DOHH2 (cell line): ENCODE data around the gene TOMT.

Source experiments
- CTCF ChIP-seq: fragments of 200-600 bp; sonication (generic); IDR thresholded peaks from one replicate; pipeline ENCODE4 v1.5.1; 2014; ENCODE audit warnings: antibody characterized with exemption, mild to moderate bottlenecking, low read depth, low read length; ENCODE audit not compliant: poor library complexity, severe bottlenecking
- EZH2phosphoT487 ChIP-seq: fragments of 200-600 bp; sonication (generic); IDR thresholded peaks from 2 replicates; pipeline ENCODE4 v1.6.1; 2017; ENCODE audit warnings: borderline replicate concordance, mild to moderate bottlenecking, antibody characterized with exemption, low read length, moderate library complexity, mixed read lengths

- no peak for TF ChIP-seq CTCF
- TF ChIP-seq EZH2phosphoT487, result no peak
Measured at GRCh38 chr11:72154816-72155215, 49.1 kb downstream of the TOMT start.
